K562 (cell line): Measurements from ENCODE around the gene EIF3I. TPM values are rescaled to one million over a fixed set of nuclear protein-coding genes. Genes with fewer than 3 reads are reported as not detected.

Experiments used
- BCLAF1 ChIP-seq, 2 experiments: fragments of 450-650 bp in 1 of 2; IDR thresholded peaks; 2 replicates each; pipeline ENCODE4 v1.6.1; 2011 to 2017; ENCODE audit warnings: low read depth in 2 of 2, antibody characterized with exemption in 1 of 2, borderline replicate concordance in 1 of 2, low read length in 1 of 2, mild to moderate bottlenecking in 1 of 2, mixed read lengths in 1 of 2; ENCODE audit not compliant: control insufficient read depth in 1 of 2
- BRD9 ChIP-seq: fragments of 450-650 bp; IDR thresholded peaks from 2 replicates; pipeline ENCODE4 v1.6.1; 2018; ENCODE audit warnings: low read depth; ENCODE audit not compliant: partially characterized antibody
- CAMTA2 ChIP-seq: fragments of 250-450 bp; sonication (Bioruptor Pico); conservative IDR thresholded peaks from 2 replicates; pipeline ENCODE4 v1.5.1; 2022
- CGGBP1 ChIP-seq: fragments of 250-450 bp; sonication (Bioruptor Pico); IDR thresholded peaks from 2 replicates; pipeline ENCODE4 v1.9.0; 2021; ENCODE audit warnings: mild to moderate bottlenecking
- CREM ChIP-seq: IDR thresholded peaks from 2 replicates; pipeline ENCODE4 v1.6.1; 2014; ENCODE audit warnings: antibody characterized with exemption, low read depth
- DPF2 ChIP-seq: fragments of 450-650 bp; IDR thresholded peaks from 2 replicates; pipeline ENCODE4 v1.6.1; 2016
- FUS ChIP-seq: fragments of 200-400 bp; formaldehyde crosslinking; optimal IDR thresholded peaks from 2 replicates; pipeline ENCODE3; 2017; ENCODE audit warnings: low read depth, low read length
- KAT8 ChIP-seq: fragments of 450-650 bp; IDR thresholded peaks from 2 replicates; pipeline ENCODE4 v1.6.1; 2016; ENCODE audit warnings: low read depth, mild to moderate bottlenecking
- LARP7 ChIP-seq: fragments of 450-650 bp; IDR thresholded peaks from 2 replicates; pipeline ENCODE4 v1.6.1; 2016
- MTA2 ChIP-seq: fragments of 450-650 bp; IDR thresholded peaks from 2 replicates; pipeline ENCODE4 v1.6.1; 2016; ENCODE audit warnings: low read depth
- PCBP2 ChIP-seq: fragments of 200-400 bp; formaldehyde crosslinking; IDR thresholded peaks from 2 replicates; pipeline ENCODE4 v1.6.1; 2018; ENCODE audit warnings: low read length, low read depth, mild to moderate bottlenecking, moderate library complexity; ENCODE audit not compliant: poor library complexity, severe bottlenecking
- SMARCE1 ChIP-seq: fragments of 450-650 bp; IDR thresholded peaks from 2 replicates; pipeline ENCODE4 v1.7.1; 2016; ENCODE audit warnings: mild to moderate bottlenecking
- SPI1 ChIP-seq: IDR thresholded peaks from 2 replicates; pipeline ENCODE4 v1.6.1; 2011; ENCODE audit warnings: low read depth, low read length, control low read depth, borderline replicate concordance
- TBP ChIP-seq: optimal IDR thresholded peaks from 2 replicates; pipeline ENCODE3; 2011; ENCODE audit warnings: low read depth, low read length, improper control_type of control experiment
- TCF15 ChIP-seq: fragments of 250-450 bp; sonication (Bioruptor Pico); IDR thresholded peaks from 2 replicates; pipeline ENCODE4 v1.8.0; 2022; ENCODE audit warnings: moderate library complexity, mild to moderate bottlenecking, inconsistent platforms
- THRA ChIP-seq: fragments of 450-650 bp; IDR thresholded peaks from 2 replicates; pipeline ENCODE4 v1.6.1; 2017; ENCODE audit warnings: mild to moderate bottlenecking, moderate library complexity
- THRAP3 ChIP-seq: fragments of 450-650 bp; IDR thresholded peaks from 2 replicates; pipeline ENCODE4 v1.6.1; 2016; ENCODE audit warnings: mild to moderate bottlenecking, inconsistent platforms, borderline replicate concordance
- TSC22D4 ChIP-seq: fragments of 450-650 bp; IDR thresholded peaks from 2 replicates; pipeline ENCODE4 v1.6.1; 2016; ENCODE audit warnings: missing genetic modification characterization, missing biosample characterization, control low read depth
- USF1 ChIP-seq: sonication (generic); formaldehyde crosslinking; IDR thresholded peaks from 2 replicates; pipeline ENCODE4 v1.9.0; 2022; ENCODE audit warnings: mild to moderate bottlenecking, missing genetic modification reagents
- XRCC3 ChIP-seq: fragments of 450-650 bp; IDR thresholded peaks from 2 replicates; pipeline ENCODE4 v1.6.1; 2017; ENCODE audit warnings: mild to moderate bottlenecking, moderate library complexity
- ZNF133 ChIP-seq: fragments of 250-450 bp; sonication (Bioruptor Pico); IDR thresholded peaks from 2 replicates; pipeline ENCODE4 v1.4.0; 2020; ENCODE audit warnings: mild to moderate bottlenecking
- ZNF146 ChIP-seq: IDR thresholded peaks from one replicate; pipeline ENCODE4 v1.6.1; 2018; ENCODE audit warnings: missing compliant biosample characterization; ENCODE audit not compliant: unreplicated experiment
- ZNF24 ChIP-seq: fragments of 450-650 bp; IDR thresholded peaks from 2 replicates; pipeline ENCODE4 v1.6.1; 2016
- ZNF408 ChIP-seq: fragments of 250-450 bp; sonication (Bioruptor Pico); IDR thresholded peaks from 2 replicates; pipeline ENCODE4 v1.4.0; 2020; ENCODE audit warnings: low read depth, mild to moderate bottlenecking, moderate library complexity
- ZNF77 ChIP-seq: fragments of 250-450 bp; sonication (Bioruptor Pico); IDR thresholded peaks from 2 replicates; pipeline ENCODE4 v1.5.0; 2020
- polyA plus RNA-seq, 8 experiments: library from polyadenylated mRNA; depleted of rRNA in 4 of 8; stranded (reverse) in 5 of 8; unstranded in 3 of 8; fragments of >200 nt; fragmentation: Nextera tagmentation in 2 of 8; fragmentation: Illumina TruSeq in 1 of 8; extraction: Ambion mirVana in 2 of 8; extraction: Trizol in 1 of 8; gene quantifications; 2 replicates each; pipeline versions ENCODE4 v1.2.1 to v1.2.3, GENCODE V29; 2011 to 2014; ENCODE audit warnings: inconsistent platforms in 1 of 8, missing spikeins in 1 of 8
- total RNA-seq, 7 experiments: library from RNA; depleted of rRNA in 6 of 7; stranded (reverse); fragments of >200 nt in 6 of 7; fragmentation: Illumina TruSeq in 2 of 7; extraction: Trizol in 2 of 7; gene quantifications; 2 replicates each; pipeline versions ENCODE4 v1.2.1 to v1.2.3, GENCODE V29; 2011 to 2021; ENCODE audit warnings: low replicate concordance in 1 of 7

Gene EIF3I
- total and polyA plus RNA-seq, 9 of the 15 experiments (the other 6 are each of a cell fraction or from before 2014, with no cell fraction given), result 414 to 1,526 (median 635) TPM

- TF ChIP-seq ZNF133 (no peak), LARP7 (0 out of 2 replicates have a peak, but pooled peaks have one; percentile 20), TSC22D4 (tag) (no peak), SMARCE1 (no peak), BCLAF1 (IDR thresholded peaks at IDR 0.05; ENCODE audit: borderline replicate concordance in 1 of 2, control insufficient read depth in 1 of 2, low read depth in 2 of 2, low read length in 1 of 2) (0 out of 4 replicates have a peak, but pooled peaks of 1 of the 2 experiments have one; percentile 36), CGGBP1 (CRISPR knock-in tag) (no peak), PCBP2 (no peak), ZNF408 (CRISPR knock-in tag) (no peak), FUS (no peak), XRCC3 (no peak), MTA2 (no peak), CREM (peak; percentile 1; the same call in 1 of the 2 replicates), ZNF24 (no peak), DPF2 (no peak), ZNF146 (no peak), BRD9 (peak; percentile 20), THRAP3 (no peak), CAMTA2 (CRISPR knock-in tag) (no peak), TCF15 (CRISPR knock-in tag) (no peak), ZNF77 (CRISPR knock-in tag) (no peak), TBP (no peak), KAT8 (no peak), SPI1 (no peak), THRA (no peak), USF1 (no peak)
Observed at GRCh38 chr1:32180186-32181060, 41.8 kb upstream of the EIF3I start (continued).
